Embryonic facial prominence (tissue), 1 donor: ENCODE measurements around the gene ATP5MG.
A peak's percentile ranks its signal among the peaks of the same experiment; 100 is the strongest.
"Not testable (repeated sequence)": the region's sequence is repeated elsewhere in the genome, so short reads cannot be mapped to it uniquely, and the experiment has no call there.

Experiments used
- DNase-seq: peaks from one replicate; pipeline ENCODE4 v3.0.0-alpha.2; 2016; ENCODE audit errors: extremely low spot score

The ATP5MG gene, protein sequence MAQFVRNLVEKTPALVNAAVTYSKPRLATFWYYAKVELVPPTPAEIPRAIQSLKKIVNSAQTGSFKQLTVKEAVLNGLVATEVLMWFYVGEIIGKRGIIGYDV

GRCh38 chr11:118401151-118401879 lies at the start of gene ATP5MG:
Gene ATP5MG (plus strand): TSS chr11:118401606. CDS start chr11:118401666, 60 bp downstream.
- peak; percentile 86 for DNase-seq

GRCh38 chr11:118353084-118353710 lies 48.2 kb upstream of the ATP5MG start:
- no peak for DNase-seq

GRCh38 chr11:118358071-118358470 lies 43.3 kb upstream of the ATP5MG start:
- DNase-seq: no peak

DNA sequence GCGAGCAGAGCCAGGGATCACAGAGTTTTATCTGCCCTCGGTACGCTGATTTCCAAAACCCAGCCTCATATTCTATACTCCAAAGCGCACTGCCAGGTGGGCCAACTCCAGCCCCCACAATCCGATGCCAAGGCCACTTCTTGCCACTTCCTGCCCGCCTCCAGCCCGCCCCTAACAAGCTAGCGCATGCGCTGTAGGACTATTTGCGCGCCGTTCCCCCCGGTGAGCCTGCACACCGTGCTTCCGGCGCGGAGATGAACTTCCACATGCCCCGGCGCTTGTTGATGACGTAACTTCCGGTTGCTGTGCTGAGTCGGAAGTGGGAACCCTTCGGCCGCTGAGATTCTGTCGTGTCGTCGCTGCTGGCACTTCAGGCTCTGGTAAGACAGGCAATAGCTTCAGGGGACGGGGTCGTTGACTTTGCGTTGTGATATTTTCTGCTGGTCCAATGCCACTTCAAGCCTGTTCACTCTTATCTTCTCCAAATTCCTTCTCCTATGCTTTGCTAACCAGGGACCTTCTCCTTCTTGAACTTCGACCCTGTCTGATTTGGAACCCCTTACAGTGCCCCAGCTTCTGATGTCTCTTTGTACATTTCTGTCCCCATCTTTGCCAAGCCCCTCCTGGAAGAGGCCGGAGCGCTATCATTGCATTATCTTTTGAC lies 42.0 kb upstream of the ATP5MG start, which contains the start of gene UBE4A:
Gene UBE4A, plus strand, starts transcription at position 306 of the 664 bp plus-strand sequence. CDS start 5,481 bp downstream, outside the sequence.
- peak; percentile 84 for DNase-seq

DNA sequence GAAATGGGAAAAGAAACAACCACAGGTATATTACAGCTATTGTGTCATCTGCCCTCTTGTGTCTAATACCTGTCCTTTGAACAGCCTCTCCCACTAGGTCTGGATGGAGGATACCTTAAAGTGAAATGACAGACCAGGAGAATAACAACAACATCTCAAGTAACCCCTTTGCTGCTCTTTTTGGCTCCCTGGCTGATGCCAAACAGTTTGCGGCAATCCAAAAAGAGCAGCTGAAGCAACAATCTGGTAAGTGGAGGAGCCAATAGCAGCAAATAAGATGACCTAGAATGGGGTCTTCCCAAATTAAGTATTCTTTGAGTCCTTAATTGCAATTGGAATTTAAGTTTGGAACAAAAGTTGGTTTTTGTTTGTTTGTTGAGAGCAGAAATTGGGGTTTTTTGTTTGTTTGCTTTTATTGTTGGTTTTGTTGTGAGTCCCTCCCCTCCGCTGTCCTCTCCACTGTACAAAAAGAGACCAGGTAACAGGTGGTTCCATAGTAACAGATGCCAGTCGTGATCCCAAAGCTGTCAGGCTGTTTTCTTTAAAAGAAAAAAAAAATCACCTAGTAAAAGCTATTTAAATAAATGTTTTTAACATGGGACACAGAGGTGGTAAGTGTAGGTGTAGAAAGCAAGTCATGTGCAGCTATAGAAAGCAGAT lies 36.3 kb upstream of the ATP5MG start:
- no peak for DNase-seq

- DNase-seq: no peak
These were observed 35.1 kb upstream of the ATP5MG start for GRCh38 chr11:118366287-118366686.

GRCh38 chr11:118370774-118371173 lies 30.6 kb upstream of the ATP5MG start:
- DNase-seq: no peak

- DNase-seq: no peak
These were observed 28.1 kb upstream of the ATP5MG start for GRCh38 chr11:118373263-118373662.

DNA sequence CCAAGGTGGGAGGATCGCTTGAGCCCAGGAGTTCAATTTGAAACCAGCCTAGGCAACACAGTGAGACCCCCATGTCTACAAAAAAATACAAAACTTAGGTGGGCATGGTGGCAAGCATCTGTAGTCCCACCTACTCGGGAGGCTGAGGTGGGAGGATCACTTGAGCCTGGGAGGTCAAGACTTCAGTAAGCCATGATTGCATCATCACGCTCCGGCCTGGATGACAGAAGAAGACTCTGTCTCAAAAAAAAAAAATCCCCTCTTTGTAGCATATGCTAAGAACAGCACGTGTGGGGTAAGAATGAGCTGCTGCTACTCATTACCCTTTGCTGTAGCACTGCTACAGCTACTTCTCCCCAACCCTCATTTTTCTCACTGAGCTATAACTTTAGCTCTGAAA lies 27.5 kb upstream of the ATP5MG start:
- DNase-seq: no peak

- DNase-seq: no peak
These were observed 26.7 kb upstream of the ATP5MG start for GRCh38 chr11:118374729-118375128.

DNA sequence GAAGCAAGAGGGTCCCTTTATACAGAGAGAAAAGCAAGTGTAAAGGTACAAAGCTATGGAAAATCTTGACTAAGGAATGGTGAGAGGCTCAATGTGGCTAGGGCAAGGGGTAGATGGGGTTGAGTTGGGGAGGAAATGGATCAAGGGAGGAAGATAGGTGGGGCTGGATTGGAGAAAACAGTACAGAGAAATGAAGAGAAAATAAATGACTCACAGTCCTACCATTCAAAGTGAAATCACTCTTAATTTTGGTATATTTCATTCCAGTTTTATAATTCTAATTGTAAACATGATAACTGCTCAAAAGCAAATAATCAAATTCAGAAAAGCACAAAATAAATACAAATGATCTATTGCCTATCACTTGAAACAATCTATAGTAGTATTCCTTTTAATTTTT lies 25.4 kb upstream of the ATP5MG start:
- DNase-seq: no peak

GRCh38 chr11:118379497-118379896 lies 21.9 kb upstream of the ATP5MG start:
- DNase-seq: no peak

GRCh38 chr11:118380571-118380970 lies 20.8 kb upstream of the ATP5MG start:
- DNase-seq: no peak

DNA sequence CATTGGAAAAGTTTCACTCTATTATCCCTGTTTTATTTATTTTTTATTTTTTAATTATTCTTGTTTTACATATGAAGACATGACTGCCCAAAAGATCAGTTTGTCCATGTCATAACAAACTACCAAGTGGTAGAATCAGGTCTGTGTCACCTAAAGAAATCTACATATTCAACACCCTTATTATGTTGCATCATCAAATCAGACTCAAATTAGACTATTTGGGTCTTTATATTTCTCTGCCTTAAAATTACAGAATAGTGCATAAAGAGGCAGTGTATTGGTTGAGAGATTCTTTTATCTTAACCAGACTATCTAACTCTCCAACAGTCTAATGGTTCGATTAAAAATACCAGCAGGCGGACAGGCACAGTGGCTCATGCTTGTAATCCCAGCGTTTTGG lies 18.5 kb upstream of the ATP5MG start:
- DNase-seq: no peak

- no peak for DNase-seq
These were observed 17.7 kb upstream of the ATP5MG start for GRCh38 chr11:118383657-118384056.

GRCh38 chr11:118396097-118396501 lies 5.3 kb upstream of the ATP5MG start:
- no peak for DNase-seq

- DNase-seq: no peak
These were observed 4.0 kb upstream of the ATP5MG start for GRCh38 chr11:118397448-118397847.

- DNase-seq: no peak
These were observed 2.4 kb upstream of the ATP5MG start for GRCh38 chr11:118398791-118399559.

DNA sequence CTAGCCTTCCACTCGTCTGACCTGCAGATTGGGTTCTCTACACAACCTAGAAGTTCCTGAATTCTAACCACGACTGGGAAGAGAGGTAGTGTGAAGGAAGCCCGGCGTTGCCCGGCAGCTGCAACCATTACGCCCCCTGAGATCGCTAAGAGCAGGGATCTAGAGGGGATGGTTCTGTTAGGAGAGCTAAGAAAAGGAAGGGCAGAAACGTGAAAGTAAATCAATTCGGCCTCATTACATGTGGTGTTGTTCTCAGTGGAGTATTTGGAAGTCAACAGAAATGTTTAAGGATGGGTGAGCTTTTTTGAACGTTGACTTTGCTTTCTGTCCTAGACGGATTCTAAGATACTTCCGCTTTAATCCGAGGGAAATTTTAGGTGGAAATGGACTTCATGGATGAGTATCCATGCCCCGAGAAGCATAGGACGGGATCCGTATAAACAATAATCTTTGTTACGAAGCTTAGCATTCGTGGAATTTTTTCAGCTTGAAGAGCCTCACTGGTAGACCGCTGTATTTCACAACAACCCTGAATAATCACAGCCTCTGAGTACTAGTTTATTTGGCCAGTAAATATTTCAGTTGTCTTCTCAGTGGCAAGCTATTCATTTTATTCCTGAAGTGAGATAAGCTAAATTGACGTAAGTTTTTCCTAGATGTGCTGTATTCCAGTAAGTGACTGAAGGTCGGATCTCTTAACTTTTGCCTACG lies 629 bp downstream of the ATP5MG start:
- no peak for DNase-seq

DNA sequence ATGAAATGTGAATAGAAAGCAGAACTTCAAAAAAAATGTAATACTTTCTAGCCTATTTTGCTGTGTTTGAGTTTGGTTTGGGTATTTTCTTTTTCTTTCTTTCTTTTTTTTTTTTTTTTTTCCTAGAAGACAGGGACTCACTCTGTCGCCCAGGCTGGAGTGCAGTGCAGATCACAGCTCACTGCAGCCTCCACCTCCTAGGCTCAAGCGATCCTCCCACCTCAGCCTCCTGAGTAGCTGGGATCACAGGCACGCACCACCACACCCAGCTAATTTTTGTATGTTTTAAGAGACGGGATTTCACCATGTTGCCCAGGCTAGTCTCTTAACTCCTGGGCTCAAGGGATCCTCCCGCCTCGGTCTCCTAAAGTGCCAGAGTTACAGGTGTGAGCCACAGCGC lies 1.2 kb downstream of the ATP5MG start:
- DNase-seq: not testable (repeated sequence)
